ENCODE measurements around the gene MAP4K4.

DNA sequence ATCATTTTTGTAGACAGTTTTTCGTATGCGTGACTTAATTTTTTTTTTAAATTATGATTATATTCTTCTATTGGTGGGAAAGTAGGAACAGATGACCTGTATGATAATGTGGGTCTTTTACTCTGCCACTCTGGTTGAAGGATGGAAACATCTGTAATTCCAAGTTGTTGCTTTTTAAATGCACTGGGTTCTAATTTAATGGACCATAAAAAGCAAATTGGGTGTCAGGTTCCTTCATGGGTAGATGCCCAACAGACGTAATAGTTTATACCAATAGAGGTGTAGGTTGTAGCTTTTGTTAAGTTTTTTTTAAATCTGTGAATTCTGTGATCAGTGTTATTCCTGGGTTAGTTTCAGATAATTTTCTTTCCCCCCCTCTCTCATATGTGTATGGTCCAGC lies 117.6 kb downstream of the MAP4K4 start:
- TF ChIP-seq EP300 (IDR thresholded peaks at IDR 0.05) (no peak), CTCF (IDR thresholded peaks at IDR 0.05) (no peak), POLR2AphosphoS5 (IDR thresholded peaks at IDR 0.05) (no peak), POLR2A (IDR thresholded peaks at IDR 0.05) (no peak)

All from stomach (tissue), 4 donors.